Prostate gland (tissue), 2 donors: ENCODE measurements around the gene ITSN1. TPM values are rescaled to one million over a fixed set of nuclear protein-coding genes. Genes with fewer than 3 reads are reported as not detected.
A peak's percentile ranks its signal among the peaks of the same experiment; 100 is the strongest.

ENCODE experiments used
- DNase-seq: peaks from one replicate; pipeline ENCODE4 v3.0.0-alpha.2; 2019; ENCODE audit warnings: low spot score
- H3K27ac ChIP-seq, 2 donors: fragments of 200-600 bp; sonication (generic); 2 replicates each; pipeline ENCODE4 v1.5.1; 2017 to 2019
- H3K27me3 ChIP-seq: fragments of 200-600 bp; sonication (generic); replicated peaks from 2 replicates; pipeline ENCODE4 v1.5.1; 2019; ENCODE audit not compliant: insufficient read depth
- H3K36me3 ChIP-seq, 2 donors: fragments of 200-600 bp; sonication (generic); 1 replicate in 1 of 2; 2 replicates in 1 of 2; pipeline versions ENCODE4 v1.5.1 to v1.8.1; 2017 to 2019
- H3K4me1 ChIP-seq: fragments of 200-600 bp; sonication (generic); replicated peaks from 2 replicates; pipeline ENCODE4 v1.5.1; 2019
- H3K4me3 ChIP-seq, 2 donors: fragments of 200-600 bp; sonication (generic); 2 replicates each; pipeline ENCODE4 v1.5.1; 2017 to 2019
- H3K9me3 ChIP-seq: fragments of 200-600 bp; sonication (generic); 2 replicates; pipeline ENCODE4 v1.5.1; 2017
- POLR2A ChIP-seq: fragments of 450-650 bp; IDR thresholded peaks from one replicate; pipeline ENCODE4 v1.6.1; 2016; ENCODE audit warnings: antibody characterized with exemption, mild to moderate bottlenecking
- POLR2AphosphoS5 ChIP-seq: sonication (generic); formaldehyde crosslinking; IDR thresholded peaks from one replicate; pipeline ENCODE4 v1.6.1; 2017; ENCODE audit warnings: antibody characterized with exemption
- WGBS: methylation state at CpG from one replicate; pipeline ENCODE4 v1.1.5; 2018; 5-methylcytosine and 5-hydroxymethylcytosine counted together
- intact Hi-C: fragments of 100-400 bp; cut with DNase I; formaldehyde crosslinking; loops from one replicate; pipeline ENCODE4 v1.14.2; 2022
- total RNA-seq, 2 donors: library from RNA; depleted of rRNA; stranded (reverse); fragments of >200 nt; gene quantifications; one replicate each; pipeline ENCODE4 v1.1.0, GENCODE V29; 2016
- TF ChIP-seq, protein P1 (sequence below), 4 experiments: fragments of 200-600 bp in 2 of 4; fragments of 450-650 bp in 2 of 4; sonication (generic) in 2 of 4; IDR thresholded peaks; 1 replicate in 3 of 4; 2 replicates in 1 of 4; pipeline ENCODE4 v1.5.1; 2016 to 2019; ENCODE audit warnings: antibody characterized with exemption in 4 of 4, mild to moderate bottlenecking in 2 of 4, moderate library complexity in 2 of 4

The ITSN1 gene
- total RNA-seq, 2 donors from 2014 or later: 14.8 to 44.9 TPM

DNA sequence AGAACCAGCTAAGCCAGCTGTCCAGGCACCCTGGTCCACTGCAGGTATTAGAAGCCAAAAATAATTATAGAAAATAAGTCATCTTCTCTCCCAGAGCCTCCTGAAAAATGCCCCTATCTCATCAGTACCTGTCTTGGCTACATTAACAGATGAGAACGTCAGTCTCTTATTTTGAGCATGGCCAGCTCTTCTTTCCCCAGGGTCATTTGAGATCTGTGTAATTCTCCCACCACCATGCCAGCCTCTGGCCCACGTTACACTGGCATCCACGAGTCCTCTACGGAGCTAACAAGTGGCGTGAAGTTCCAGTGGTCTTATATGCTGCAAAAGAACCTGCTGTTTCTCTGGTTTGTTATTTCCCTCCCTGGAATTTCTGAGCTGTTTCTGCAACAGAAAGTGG, 155.3 kb downstream of the ITSN1 start:
- TF ChIP-seq POLR2A (no peak), POLR2AphosphoS5 (no peak)
- TF ChIP-seq, protein P1, sequence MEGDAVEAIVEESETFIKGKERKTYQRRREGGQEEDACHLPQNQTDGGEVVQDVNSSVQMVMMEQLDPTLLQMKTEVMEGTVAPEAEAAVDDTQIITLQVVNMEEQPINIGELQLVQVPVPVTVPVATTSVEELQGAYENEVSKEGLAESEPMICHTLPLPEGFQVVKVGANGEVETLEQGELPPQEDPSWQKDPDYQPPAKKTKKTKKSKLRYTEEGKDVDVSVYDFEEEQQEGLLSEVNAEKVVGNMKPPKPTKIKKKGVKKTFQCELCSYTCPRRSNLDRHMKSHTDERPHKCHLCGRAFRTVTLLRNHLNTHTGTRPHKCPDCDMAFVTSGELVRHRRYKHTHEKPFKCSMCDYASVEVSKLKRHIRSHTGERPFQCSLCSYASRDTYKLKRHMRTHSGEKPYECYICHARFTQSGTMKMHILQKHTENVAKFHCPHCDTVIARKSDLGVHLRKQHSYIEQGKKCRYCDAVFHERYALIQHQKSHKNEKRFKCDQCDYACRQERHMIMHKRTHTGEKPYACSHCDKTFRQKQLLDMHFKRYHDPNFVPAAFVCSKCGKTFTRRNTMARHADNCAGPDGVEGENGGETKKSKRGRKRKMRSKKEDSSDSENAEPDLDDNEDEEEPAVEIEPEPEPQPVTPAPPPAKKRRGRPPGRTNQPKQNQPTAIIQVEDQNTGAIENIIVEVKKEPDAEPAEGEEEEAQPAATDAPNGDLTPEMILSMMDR (IDR thresholded peaks at IDR 0.05): no peak
- no peak overlapping the region for H3K27ac ChIP-seq
- H3K27me3 ChIP-seq: no peaks in the 10 kb centered on the region
- H3K4me1 ChIP-seq: peaks cover 7% of the 10 kb centered on the region
- H3K4me3 ChIP-seq: no peak overlapping the region
- no peak for DNase-seq
- intact Hi-C loops: no loop called here
- H3K9me3 ChIP-seq: no peaks in the 10 kb centered on the region
- H3K36me3 ChIP-seq: no peaks in the 10 kb centered on the region
- 89% methylated on average over 5 of the region's 5 CpGs for WGBS

DNA sequence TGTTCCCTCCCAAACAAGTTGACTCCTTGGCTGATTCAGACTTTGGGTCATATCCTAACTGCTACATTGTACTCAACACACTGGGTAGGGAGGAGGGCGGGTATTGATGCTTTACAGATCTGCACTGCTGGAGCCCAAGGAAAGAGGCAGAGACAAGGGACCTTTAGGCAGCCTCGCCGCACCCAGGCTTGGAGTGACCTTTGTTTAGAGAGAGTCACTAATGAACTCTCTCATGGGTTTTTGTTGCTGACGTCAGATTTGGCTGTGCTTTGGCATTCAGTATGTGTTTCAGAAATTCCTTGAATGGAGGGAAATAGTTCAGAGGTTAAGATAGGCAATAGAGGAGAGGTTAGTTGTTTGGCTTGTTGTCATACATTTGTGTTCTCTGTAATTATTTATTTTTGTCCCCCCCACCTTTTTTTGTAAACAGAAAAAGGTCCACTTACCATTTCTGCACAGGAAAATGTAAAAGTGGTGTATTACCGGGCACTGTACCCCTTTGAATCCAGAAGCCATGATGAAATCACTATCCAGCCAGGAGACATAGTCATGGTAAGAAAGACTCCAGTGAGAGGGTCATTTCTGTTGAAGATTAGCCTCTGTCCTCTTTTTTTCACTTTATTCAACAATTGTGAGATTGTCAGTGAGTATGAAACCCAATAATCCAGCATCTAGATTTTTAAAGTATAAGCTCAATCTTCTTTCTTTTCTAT, 157.2 kb downstream of the ITSN1 start:
- H3K36me3 ChIP-seq: no peaks in the 10 kb centered on the region
- H3K4me1 ChIP-seq: peaks cover 7% of the 10 kb centered on the region
- 90% methylated on average over 5 of the region's 5 CpGs for WGBS
- H3K27me3 ChIP-seq: no peaks in the 10 kb centered on the region
- H3K4me3 ChIP-seq: no peak overlapping the region
- H3K9me3 ChIP-seq: no peaks in the 10 kb centered on the region
- intact Hi-C loops: no loop called here
- DNase-seq: no peak
- TF ChIP-seq POLR2AphosphoS5 (no peak), POLR2A (no peak)
- TF ChIP-seq, protein P1 (IDR thresholded peaks at IDR 0.05): no peak
- no peak overlapping the region for H3K27ac ChIP-seq

DNA sequence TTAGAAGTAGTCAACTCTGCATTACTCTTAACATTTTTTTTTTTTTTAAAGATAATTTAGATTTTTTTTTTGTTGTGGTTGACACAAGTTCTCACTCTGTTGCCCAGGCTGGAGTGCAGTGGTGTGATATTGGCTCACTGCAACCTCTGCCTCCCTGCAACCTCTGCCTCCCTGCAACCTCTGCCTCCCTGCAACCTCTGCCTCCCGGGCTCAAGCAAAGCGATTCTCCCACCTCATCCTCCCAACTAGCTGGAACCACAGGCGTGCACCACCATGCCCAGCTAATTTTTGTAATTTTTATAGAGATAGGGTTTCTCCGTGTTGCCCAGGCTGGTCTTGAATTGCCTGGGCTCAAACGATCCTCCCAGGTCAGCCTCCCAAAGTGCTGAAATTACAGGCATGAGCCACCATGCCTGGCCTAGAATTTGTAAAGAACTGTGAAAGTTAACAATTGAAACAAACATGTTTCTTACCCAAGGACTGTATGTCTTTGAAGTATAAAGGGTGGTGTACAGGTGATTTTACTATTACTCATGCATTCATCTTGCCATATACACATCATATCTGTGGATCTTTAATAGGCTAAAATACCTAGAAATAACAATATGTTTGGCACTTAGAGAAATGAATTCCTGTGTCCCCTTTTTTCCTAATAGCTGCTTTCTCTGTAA, 158.6 kb downstream of the ITSN1 start:
- Histone ChIP-seq H3K27ac (peak overlapping the region in 1 of 2 donors; percentile 48), H3K36me3 (no peaks in the 10 kb centered on the region), H3K4me1 (peaks cover 7% of the 10 kb centered on the region), H3K4me3 (no peak overlapping the region), H3K9me3 (no peaks in the 10 kb centered on the region), H3K27me3 (no peaks in the 10 kb centered on the region)
- intact Hi-C loops: no loop called here
- TF ChIP-seq POLR2A (no peak), POLR2AphosphoS5 (no peak)
- TF ChIP-seq, protein P1 (IDR thresholded peaks at IDR 0.05): no peak
- 88% methylated on average over 5 of the region's 5 CpGs for WGBS
- DNase-seq: no peak

DNA sequence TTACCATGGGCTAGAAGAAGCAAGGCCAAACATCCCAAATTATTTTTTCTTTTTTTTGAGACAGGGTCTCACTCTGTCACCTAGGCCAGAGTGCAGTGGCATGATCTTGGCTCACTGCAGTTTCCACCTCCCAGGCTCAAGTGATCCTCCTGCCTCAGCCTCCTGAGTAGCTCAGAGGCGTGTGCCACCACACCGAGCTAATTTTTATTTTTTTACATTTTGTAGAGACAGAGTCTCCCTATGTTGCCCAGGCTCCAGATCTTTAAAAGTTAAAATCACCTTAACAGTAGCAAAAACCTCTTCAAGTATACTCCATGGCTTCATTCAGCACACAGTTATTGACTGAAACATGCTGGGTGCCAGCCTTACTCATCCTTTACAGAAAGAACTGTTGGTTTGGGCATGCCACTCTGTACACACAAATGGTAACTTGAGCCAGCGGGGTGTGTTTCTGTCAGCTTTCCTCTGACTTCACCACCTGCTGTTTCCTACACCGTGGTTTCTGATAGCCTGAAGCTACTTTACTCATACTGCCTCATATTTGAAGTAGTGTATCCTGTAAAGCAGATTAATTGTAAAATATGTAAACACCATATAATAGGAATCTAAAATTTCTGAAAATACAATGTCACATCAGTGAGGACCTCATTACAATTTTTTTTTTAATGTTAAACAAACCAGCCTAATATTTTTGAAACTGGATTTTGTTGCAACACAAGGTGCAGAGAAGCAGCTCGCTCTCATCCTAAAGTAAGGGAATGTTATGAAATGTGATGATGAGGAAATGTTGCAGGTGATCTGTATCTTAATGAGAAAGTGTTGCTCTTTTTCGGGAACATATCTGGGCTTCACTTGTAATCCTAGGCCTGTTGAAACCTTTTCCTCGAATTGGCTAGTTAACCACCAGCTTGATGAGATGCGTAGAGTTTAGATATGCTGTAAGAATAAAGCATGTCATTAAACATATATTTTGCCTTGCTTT, 159.4 kb downstream of the ITSN1 start:
- DNase-seq: peak; percentile 95
- no peaks in the 10 kb centered on the region for H3K27me3 ChIP-seq
- WGBS: 23% methylated on average over 8 of the region's 8 CpGs
- H3K36me3 ChIP-seq: no peaks in the 10 kb centered on the region
- peak overlapping the region; percentile 48 to 73 for H3K27ac ChIP-seq
- no peak overlapping the region for H3K4me3 ChIP-seq
- intact Hi-C loops: no loop called here
- H3K4me1 ChIP-seq: peaks cover 7% of the 10 kb centered on the region
- no peaks in the 10 kb centered on the region for H3K9me3 ChIP-seq
- TF ChIP-seq POLR2AphosphoS5: peak; percentile 92
- TF ChIP-seq POLR2A: no peak
- TF ChIP-seq, protein P1 (IDR thresholded peaks at IDR 0.05): no peak
